ENCODE results near the gene TRPM3.

- no peak for TF ChIP-seq CTCF (IDR thresholded peaks at IDR 0.05)
- TF ChIP-seq POLR2AphosphoS5 (IDR thresholded peaks at IDR 0.05), result no peak
- no peak for TF ChIP-seq POLR2A (IDR thresholded peaks at IDR 0.05)
- TF ChIP-seq EP300 (IDR thresholded peaks at IDR 0.05), result no peak
Measured at GRCh38 chr9:71136696-71137095, 15.3 kb upstream of the TRPM3 start.
